ENCODE data around the gene PRKAR1B.

Gene PRKAR1B

DNA sequence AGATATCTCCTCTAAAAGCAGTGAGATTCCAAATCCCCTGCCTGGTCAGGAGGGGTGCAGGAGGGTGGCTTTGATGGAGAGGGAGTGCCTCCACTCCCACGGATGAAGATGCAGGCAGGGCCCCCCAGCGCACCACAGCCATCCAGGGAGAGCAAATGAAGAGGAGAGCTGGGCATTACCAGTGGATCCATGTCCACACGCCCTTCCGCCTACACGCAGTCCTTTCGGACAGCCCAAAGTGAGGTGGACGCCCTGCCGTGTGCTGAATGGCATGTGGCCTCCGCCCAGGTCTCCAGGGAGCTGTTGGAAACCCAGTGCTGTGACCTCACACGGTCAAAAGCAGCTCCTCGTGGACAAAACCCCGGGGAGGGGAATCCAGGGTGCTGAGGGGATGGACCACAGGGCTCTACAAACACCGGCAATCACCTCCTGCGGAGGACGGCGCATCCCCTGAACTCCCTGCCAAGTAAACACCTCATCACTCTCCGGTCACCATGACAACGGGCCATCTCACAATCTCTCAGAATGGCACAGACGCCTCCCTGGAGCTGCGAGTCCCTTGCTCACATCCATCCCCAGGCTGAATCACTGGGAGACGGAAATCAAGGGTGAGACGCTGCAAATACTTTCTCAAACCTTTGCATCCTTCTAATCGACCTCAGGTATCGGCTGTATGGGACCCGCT lies 35.6 kb downstream of the PRKAR1B start:
- DNase-seq, result no peak

DNA sequence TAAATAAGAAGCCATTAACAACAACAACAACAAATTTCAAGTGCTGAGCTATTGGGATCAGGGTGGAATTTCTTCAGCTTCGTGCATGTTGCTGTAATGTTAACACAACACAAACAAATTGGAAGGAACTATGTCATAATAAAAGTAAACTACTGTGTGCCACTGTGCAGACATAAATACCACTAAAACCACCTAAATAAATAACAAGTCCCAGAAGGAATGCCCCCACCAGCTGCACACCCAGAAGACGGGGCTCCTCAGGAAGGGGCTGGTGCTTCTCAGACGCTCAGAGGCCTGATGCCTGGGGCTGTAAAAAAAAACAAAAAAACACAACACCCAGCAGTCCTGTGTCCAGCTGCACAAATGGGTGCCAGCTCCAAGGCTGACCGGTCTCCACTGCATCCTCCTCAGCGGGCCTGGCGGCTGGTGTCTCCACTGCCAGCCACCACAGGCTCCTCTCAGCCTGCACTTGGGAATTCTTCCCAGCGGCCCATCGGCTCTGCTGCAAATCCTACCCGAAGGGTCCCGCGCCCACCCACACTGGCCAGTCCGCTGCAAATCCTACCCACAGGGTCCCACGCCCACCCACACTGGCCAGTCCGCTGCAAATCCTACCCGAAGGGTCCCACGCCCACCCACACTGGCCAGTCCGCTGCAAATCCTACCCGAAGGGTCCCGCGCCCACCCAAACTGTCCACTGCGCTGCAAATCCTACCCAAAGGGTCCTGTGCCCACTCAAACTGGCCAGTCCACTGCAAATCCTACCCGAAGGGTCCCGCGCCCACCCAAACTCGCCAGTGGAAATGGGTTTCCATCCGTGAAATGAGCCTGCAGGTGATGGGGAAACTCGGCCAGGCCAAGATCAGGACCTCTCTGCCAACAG lies 36.4 kb downstream of the PRKAR1B start:
- no peak for DNase-seq

DNA sequence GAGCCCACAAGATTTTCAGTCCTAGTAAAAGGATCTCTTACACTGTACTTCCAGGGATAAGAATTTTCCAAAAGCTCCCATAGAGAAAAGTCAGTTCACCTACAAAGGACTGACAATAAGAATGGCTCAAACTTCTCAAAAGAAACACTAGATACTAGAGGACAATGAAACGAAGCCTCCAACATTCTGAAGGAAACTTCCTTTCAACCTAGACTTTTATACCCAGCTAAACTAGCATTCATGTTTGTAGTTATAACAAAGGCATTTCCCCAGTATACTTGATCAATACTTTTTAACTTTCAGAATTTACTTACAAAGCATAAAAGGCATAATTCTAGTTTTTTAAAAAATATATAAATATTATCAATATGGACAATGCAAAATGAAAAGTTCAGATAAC lies 41.5 kb downstream of the PRKAR1B start:
- DNase-seq, result no peak

DNA sequence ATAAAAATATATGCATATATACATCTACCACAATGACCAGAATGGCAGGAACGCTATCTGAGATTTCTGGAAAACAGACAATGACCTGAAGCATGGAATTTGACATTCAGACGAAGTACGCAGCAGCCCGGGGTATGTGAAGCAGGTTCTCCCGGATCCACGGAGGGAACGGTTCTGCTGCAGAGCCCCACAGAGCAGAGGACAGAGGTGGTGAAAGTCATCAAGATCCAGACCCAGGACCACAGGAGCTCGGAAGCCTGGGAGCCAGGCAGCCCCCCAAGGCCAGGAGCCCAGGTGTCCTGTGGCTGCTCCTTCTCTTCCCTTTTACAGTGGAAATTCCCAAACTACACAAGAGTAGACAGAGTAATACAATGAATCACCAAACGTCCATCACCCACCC lies 42.7 kb downstream of the PRKAR1B start:
- no peak for DNase-seq

DNA sequence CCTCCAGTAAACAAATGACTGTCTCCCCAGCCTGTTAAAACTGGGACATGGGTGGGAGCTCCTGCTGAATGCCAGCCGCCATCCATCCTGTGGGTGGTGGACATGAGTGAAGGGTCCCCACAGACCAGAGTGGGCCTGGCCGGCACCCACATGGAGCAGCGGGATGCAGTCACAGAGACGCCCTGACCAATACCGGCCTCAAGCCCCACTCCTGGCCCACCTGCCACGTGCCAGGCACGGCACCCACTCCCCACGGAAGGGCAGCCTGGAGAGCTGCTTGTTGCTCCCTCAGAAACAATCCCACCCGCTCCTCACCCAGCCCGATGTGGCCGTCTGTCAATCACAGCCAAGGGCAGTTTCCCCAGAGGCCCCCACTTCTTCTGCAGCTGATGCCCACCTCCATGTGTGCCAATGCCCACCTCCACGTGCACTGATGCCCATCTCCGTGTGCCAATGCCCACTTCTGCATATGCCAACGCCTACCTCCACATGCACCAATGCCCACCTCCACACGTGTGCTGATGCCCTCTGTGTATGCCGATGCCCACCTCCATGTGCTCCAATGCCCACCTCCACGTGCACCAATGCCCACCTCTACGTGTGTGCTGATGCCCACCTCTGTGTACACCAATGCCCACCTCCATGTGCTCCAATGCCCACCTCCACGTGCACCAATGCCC lies 43.4 kb downstream of the PRKAR1B start:
- DNase-seq, result no peak

DNA sequence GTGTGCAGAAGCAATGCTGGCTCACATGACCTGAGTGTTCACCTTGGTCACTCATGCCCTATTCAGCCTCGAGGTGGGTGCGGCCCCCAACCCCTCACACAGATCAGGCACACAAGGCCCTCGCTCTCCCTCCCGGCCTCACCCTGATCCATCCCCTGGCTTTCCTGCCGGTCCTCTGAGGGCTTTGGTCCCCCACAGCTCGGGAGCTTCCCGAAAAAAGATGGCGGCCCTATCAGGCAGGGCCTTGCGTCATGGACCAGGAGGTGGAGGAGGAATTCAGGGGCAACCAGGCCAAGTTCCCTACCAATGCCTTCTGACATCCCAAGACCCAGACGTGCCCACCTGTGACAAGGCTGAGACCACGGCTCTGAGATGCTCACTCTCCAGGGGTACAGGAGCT lies 44.3 kb downstream of the PRKAR1B start:
- no peak for DNase-seq

DNA sequence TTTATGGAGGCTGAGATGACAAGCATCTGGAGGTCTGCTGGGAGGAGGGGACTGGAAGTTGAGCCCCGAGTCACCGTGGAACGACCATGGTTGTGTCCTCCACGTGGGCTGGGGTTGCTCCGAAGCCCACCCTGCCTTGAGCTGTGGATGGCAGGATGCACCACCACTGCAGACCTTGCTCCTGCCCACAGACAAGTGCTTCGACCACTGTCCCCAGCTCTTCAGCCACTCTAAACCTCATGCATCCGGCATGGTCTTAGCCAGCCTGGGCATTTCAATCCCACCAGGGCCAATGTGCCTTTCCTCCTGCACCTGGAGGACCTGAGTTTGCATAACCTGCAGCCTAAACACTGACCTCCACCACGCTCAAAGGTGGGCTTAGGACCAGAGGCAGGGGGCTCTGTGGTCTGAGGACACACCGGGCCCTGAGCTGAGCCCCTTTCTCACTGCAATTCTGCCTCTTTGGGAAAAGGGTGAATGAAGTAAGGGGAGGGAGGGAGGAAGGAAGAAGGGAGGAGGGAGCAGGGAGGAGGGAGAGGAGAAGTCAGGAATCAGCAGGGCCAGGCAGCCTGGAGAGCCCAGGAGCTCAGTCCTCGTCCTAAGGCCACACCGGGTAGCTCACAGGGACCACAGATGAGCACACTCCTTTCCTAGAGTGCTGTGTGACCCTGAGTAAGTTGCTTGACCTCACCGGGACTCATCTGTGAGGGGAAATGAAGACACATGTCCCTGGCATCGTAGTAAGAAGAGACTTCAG lies 45.4 kb downstream of the PRKAR1B start:
- DNase-seq, result no peak

DNA sequence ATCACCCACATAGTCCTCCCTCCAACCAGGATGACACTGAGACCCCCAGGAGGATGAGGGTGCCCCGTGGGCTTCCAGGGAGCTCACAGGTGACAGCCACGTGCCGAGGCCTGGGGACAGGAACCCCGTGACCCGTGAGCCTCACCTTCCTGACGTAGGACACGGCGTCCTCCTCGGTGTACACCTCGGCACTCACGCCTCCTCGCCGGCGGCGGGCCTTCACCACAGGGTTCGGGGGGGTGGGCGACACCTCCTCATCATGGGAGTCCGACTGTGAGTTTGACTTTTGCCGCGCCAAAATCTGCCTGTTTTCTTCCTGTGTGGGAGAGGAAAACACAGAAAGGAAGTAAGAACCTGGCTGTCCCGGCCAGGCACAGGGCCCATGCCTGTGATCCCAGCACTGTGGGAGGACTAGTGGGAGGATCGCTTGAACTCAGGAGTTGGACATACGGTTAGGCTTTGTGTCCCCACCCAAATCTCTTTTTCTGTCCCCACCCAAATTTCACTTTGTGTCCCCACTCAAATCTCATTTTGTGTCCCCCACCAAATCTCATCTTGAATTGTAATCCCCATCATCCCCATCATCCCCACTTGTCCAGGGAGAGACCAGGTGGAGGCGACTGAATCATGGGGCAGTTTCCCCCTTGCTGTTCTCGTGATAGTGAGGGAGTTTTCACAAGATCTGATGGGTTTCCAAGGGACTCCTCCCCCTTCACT lies 46.5 kb downstream of the PRKAR1B start:
- no peak for DNase-seq

DNA sequence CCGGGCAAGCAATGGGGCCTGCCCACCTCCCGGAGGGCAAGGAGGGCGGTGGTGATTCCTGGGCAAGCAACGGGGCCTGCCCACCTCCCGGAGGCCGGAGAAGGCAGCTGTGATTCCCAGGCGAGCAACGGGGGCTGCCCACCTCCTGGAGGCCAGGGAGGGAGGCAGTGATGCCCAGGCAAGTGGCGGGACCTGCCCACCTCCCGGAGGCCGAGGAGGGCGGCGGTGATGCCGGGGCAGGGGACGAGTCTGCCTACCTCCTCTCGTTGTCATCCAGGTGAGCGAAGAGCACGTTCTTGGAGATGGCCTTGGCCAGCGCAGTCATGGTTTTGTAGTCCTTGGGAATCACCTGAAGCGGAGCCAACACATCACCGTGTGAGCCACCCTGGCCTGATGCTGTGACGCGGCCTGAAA lies 50.1 kb downstream of the PRKAR1B start:
- DNase-seq, result no peak

DNA sequence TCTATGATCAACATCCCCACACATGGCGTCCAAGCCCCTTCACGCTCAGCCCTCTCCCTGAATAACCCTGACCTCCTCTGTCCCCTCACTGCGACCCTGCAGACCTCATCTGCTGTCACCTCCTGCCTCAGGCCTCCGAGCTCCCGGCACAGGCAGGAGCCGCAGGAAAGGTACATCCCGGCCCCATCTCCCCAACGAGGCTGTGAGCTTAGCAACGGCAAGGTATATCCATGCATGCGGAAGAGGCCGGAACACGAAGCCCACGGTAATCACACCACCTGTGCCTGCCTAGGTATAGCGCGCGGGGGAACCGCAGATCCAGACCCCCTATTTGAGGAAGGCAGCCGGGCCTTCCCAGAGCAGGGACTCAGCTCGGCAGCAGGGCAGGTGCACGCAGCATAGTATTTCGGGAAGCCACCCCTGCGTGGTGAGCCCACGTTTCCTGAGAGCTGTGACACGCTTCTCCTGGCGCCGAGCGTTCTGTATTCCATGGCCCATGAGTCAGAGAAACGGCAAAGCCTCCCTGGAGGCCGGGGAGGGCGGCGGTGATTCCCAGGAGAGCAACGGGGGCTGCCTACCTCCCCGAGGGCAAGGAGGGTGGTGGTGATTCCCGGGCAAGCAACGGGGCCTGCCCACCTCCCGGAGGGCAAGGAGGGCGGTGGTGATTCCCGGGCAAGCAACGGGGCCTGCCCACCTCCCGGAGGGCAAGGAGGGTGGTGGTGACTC lies 50.7 kb downstream of the PRKAR1B start:
- no peak for DNase-seq

DNA sequence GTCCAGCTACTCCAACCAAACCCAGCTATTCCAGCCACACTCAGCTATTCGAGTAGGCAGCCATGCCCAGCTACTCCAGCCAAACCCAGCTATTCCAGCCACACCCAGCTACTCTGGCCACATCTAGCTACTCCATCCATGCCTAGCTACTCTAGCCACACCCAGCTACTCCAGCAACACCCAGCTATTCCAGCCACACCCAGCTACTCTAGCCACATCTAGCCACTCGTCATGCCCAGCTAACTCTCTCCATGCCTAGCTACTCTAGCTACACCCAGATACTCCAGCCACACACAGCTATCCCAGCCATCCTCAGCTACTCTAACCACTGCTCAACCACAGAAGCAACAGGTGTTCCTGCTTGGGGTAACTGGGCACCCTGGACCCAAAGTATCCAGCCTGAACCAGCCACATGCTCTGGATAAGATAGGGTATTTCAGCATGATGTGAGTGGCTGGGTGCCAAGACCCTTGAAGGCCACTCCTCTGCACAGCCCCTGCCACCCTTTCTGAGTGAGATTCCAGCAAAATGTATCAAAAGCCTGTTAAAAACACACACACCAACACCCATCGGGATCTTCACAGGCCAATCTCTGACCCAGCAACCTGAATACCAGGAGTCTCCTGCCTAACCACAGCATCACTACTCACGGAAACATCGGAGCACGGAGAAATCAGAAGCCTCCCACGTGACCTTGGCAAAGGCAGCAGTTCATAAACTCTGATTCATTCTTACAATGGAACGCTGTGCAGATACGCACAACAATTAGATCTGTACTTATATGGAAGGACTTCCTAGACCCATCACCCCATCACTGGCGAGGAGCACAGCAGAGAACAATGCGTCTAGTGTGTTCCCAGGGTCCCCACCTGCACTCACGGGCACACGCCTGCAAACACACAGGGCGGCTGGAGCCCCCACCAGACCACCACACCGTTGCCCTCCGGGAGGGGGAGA lies 52.3 kb downstream of the PRKAR1B start:
- DNase-seq, result no peak

DNA sequence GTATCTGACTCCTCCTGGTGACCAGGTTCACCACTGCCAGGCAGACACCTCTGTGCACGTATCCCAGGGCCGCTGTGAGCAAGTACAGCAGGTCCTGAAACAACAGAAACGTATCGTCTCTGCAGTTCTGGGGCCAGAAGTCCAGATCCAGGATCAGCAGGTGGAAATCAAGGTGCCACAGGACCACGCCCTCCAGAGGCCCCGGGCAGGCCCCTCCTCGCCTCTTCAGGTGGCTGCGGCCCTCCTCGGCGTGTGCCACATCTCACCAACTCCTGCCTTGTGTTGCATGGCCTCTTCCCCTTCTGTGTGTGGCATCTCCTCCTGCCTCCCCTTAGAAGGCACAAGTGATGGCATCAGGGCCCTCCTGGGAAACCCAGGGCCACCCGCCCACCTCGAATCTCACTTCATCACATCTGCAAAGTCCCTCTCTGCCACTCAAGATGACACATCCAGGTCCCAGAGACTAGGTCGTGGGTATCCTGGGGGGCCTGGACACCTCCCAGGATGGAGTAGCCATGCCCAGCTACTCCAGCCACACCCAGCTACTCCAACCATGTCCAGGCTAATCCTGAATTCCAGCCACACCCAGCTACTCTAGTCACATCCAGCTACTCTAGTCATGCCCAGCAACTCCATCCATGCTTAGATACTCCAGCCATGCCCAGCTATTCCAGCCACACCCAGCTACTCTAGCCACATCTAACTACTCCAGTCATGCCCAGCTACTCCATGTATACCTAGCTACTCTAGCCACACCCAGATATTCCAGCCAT lies 53.2 kb downstream of the PRKAR1B start:
- DNase-seq, result no peak

DNA sequence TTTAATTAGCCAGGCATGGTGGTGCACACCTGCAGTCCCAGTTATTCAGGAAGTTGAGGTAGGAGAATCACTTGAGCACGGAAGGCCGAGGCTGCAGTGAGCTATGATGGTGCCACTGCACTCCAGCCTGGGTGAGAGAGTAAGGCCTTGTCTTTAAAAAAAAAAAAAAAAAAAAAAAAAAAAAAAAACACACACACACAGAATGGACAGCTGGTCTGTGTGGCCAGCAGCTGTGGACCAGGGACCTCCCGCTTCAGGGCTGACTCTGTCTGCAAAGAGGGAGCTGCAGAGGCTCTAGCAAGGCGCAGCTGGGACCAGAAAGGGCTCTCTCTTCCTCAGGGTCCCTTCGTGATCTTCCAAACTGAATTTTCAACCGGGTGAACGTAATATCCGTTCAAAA lies 54.2 kb downstream of the PRKAR1B start:
- DNase-seq, result no peak

DNA sequence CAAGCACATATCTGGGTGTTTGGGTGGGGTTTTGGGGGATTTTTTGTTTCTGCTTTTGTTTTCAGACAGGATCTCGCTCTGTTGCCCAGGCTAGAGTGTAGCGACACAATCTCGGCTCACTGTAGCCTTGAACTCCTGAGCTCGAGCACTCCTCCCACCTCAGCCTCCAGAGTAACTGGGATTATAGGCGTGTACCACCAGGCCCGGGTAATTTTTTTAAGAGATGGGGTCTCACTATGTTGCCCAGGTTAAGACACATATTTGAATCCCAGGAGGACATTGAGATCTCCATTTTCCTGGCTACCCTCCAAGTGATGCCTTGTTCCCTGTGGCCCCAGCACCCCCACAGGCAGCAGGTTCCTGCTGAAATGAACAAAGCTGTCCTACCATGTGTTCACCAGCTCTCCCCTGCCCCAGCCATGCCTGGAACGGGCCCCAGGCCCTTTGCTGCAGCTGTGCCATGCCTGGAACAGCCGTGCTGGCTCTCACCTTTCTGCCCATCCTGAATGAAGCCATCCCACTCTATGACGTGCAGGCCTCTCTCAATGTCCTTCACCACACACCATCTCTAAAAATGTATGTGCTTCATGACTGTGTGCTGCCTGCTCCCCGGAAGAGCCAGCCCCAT lies 55.6 kb downstream of the PRKAR1B start:
- no peak for DNase-seq

DNA sequence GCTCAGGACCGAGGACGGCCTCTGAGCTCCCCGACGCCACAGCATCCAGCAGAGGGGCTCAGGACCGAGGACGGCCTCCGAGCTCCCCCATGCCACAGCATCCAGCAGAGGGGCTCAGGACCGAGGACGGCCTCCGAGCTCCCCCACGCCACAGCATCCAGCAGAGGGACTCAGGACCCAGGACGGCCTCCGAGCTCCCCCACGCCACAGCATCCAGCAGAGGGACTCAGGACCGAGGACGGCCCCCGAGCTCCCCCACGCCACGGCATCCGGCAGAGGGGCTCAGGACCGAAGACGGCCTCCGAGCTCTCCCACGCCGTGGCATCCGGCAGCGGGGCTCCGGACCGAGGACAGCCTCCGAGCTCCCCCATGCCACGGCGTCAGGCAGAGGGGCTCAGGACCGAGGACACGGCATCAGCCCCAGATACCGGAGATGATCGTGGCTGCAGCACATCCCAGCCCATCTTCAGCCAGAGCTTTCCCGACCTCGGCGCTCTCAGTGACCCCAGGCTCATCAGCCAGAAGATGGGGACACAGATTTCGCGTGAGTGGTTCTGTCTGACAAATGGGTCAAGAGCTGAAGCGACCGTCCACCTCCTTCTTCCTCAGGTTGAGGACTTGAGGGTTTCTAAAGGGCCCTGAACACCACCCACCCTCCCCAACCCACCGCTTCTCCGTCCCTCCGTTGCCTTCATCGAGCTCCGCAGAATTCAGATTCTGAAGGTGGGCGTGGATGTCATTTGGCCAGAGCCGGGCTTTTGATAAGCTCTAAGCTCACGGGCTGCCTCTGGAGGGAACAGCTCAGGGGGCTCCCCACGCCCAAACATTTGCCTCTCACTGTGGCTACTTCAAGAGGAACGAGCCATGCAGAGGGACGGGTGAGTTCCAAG lies 56.3 kb downstream of the PRKAR1B start:
- DNase-seq, result no peak

DNA sequence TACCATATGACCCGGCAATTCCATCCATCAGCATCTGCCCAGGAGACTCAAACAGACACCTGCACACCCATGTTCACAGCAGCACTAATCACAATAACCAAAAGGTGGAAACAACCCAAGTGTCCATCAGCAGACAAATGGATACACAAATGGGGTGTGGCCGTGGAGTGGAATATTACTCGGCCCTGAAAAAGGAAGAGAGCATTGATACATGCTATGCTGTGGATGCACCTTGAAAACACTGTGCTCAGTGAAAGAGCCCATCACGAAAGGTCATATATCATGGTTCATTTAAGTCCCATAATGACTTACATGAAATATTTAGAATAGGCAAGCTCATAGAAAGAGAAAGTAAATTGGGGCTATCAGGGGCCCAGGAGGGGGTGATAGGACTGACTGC lies 58.1 kb downstream of the PRKAR1B start:
- no peak for DNase-seq

DNA sequence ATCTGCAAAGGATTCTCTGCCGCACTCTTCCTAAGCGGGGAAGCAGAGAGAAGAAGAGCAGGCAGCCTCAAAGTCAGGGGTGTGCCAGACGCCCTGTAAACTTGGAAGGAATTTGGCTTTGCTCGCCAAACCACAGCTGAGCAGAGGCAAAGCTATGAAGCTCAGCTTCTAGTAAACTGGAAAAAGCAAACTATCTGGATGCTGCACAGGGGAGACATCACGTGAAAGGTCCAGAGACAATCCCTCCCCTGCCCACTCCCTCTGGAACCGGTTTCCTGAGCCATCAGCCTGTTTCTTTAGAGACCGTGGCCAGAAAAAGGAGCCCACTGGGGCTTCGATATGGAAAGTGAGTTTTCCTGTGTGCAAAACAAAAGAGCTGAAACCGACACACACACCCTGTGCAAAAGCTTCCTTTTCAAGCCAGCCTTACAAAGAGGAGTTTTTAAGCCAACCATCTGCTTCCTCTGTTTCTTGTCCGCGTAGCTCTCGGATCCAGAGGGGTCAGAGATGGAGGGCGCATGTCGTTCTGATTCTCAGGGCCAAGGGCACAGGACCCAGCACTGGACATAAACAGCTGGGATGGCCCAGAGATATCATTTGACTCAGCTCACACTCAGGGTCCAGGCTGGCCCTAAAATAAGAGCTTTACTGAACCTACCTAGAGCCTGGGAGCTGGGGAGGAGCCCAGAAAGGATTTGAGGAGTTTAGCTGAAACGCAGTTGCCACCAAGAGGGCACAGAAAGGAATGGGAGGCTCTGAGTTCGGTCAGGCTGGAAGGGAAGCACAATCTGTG lies 58.7 kb downstream of the PRKAR1B start:
- no peak for DNase-seq
